A673 (cell line): ENCODE measurements around the gene ROS1. TPM values are rescaled to one million over a fixed set of nuclear protein-coding genes. Genes with fewer than 3 reads are reported as not detected.
A peak's percentile ranks its signal among the peaks of the same experiment; 100 is the strongest.

ENCODE experiments used
- BruUV-seq: library from RNA; stranded (reverse); fragments of 400-500 nt; replicated peaks from 2 replicates; lab custom pipeline; 2021; lab: Mats Ljungman, UMichigan
- CTCF ChIA-PET: fragments of 300-600 bp; sonication (Branson Sonifier 250); formaldehyde crosslinking; loops from one replicate; lab custom pipeline; 2022; ENCODE audit warnings: antibody characterized with exemption; lab: Charles Lee
- POLR2A ChIA-PET: fragments of 300-600 bp; sonication (Branson Sonifier 250); formaldehyde crosslinking; loops from one replicate; lab custom pipeline; 2022; ENCODE audit warnings: antibody characterized with exemption; ENCODE audit not compliant: low non-redundant PET; lab: Charles Lee
- DNase-seq: peaks from one replicate; pipeline ENCODE4 v3.0.0-alpha.2; 2015; ENCODE audit warnings: low spot score
- H3K27ac ChIP-seq: fragments of 200-600 bp; sonication (generic); 2 replicates; pipeline ENCODE4 v1.5.1; 2016; ENCODE audit warnings: mixed run types, low read depth, mild to moderate bottlenecking, mixed read lengths, antibody characterized with exemption, low read length; ENCODE audit not compliant: poor library complexity, severe bottlenecking
- H3K27me3 ChIP-seq: fragments of 200-600 bp; sonication (generic); replicated peaks from 2 replicates; pipeline ENCODE4 v1.6.1; 2017; ENCODE audit warnings: mixed run types, low read depth, mild to moderate bottlenecking, mixed read lengths, antibody characterized with exemption, low read length; ENCODE audit not compliant: insufficient read depth, poor library complexity
- H3K36me3 ChIP-seq: fragments of 200-600 bp; sonication (generic); 2 replicates; pipeline ENCODE4 v1.6.1; 2016; ENCODE audit warnings: mixed run types, mild to moderate bottlenecking, mixed read lengths, antibody characterized with exemption, low read length; ENCODE audit not compliant: insufficient read depth, poor library complexity, severe bottlenecking
- H3K4me1 ChIP-seq: fragments of 200-600 bp; sonication (generic); 2 replicates; pipeline ENCODE4 v1.6.1; 2017; ENCODE audit warnings: mixed run types, mild to moderate bottlenecking, mixed read lengths, antibody characterized with exemption, low read length; ENCODE audit not compliant: insufficient read depth, poor library complexity, severe bottlenecking
- H3K4me3 ChIP-seq: fragments of 200-600 bp; sonication (generic); 2 replicates; pipeline ENCODE4 v1.5.1; 2016; ENCODE audit warnings: low read depth, mixed run types, mild to moderate bottlenecking, mixed read lengths, low read length; ENCODE audit not compliant: poor library complexity, severe bottlenecking
- H3K9me3 ChIP-seq: fragments of 200-600 bp; sonication (generic); 2 replicates; pipeline ENCODE4 v1.6.1; 2016; ENCODE audit warnings: mixed run types, low read depth, mild to moderate bottlenecking, mixed read lengths, antibody characterized with exemption, low read length; ENCODE audit not compliant: poor library complexity, severe bottlenecking
- EZH2 ChIP-seq: fragments of 200-600 bp; sonication (generic); IDR thresholded peaks from 2 replicates; pipeline ENCODE4 v1.6.1; 2017; ENCODE audit warnings: borderline replicate concordance, low read depth, mild to moderate bottlenecking, mixed read lengths, antibody characterized with exemption, low read length; ENCODE audit not compliant: poor library complexity, severe bottlenecking
- intact Hi-C: fragments of 100-400 bp; cut with micrococcal nuclease; formaldehyde crosslinking; loops from one replicate; pipeline ENCODE4 v1.10.0; 2022; ENCODE audit not compliant: unreplicated experiment
- total RNA-seq: library from RNA; stranded (reverse); gene quantifications from 2 replicates; pipeline ENCODE4 v1.2.3, GENCODE V29; 2021
- TF ChIP-seq, protein P1 (sequence below): fragments of 300-800, 200-600 bp; sonication (generic); conservative IDR thresholded peaks from 2 replicates; pipeline ENCODE4 v1.5.1; 2017; ENCODE audit warnings: low read depth, mild to moderate bottlenecking, antibody characterized with exemption, low read length, moderate library complexity, mixed read lengths

Gene ROS1
- total RNA-seq, 1 experiment from 2014 or later = not detected

GRCh38 chr6:117352466-117353081 is 73.2 kb downstream of the ROS1 start:
- H3K36me3 ChIP-seq = no peaks in the 10 kb centered on the region
- TF ChIP-seq, protein P1, sequence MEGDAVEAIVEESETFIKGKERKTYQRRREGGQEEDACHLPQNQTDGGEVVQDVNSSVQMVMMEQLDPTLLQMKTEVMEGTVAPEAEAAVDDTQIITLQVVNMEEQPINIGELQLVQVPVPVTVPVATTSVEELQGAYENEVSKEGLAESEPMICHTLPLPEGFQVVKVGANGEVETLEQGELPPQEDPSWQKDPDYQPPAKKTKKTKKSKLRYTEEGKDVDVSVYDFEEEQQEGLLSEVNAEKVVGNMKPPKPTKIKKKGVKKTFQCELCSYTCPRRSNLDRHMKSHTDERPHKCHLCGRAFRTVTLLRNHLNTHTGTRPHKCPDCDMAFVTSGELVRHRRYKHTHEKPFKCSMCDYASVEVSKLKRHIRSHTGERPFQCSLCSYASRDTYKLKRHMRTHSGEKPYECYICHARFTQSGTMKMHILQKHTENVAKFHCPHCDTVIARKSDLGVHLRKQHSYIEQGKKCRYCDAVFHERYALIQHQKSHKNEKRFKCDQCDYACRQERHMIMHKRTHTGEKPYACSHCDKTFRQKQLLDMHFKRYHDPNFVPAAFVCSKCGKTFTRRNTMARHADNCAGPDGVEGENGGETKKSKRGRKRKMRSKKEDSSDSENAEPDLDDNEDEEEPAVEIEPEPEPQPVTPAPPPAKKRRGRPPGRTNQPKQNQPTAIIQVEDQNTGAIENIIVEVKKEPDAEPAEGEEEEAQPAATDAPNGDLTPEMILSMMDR = peak; percentile 45; the same call in 1 of the 2 replicates
- no peak for TF ChIP-seq EZH2
- H3K27ac ChIP-seq = no peak overlapping the region
- H3K9me3 ChIP-seq = no peaks in the 10 kb centered on the region
- CTCF ChIA-PET = no interaction called here
- peak; percentile 1 for DNase-seq
- peaks cover 22% of the 10 kb centered on the region for H3K27me3 ChIP-seq
- POLR2A ChIA-PET = no interaction called here
- no peak overlapping the region for H3K4me3 ChIP-seq
- intact Hi-C loops = no loop called here
- BruUV-seq = no TSS peak
- no peaks in the 10 kb centered on the region for H3K4me1 ChIP-seq

DNA sequence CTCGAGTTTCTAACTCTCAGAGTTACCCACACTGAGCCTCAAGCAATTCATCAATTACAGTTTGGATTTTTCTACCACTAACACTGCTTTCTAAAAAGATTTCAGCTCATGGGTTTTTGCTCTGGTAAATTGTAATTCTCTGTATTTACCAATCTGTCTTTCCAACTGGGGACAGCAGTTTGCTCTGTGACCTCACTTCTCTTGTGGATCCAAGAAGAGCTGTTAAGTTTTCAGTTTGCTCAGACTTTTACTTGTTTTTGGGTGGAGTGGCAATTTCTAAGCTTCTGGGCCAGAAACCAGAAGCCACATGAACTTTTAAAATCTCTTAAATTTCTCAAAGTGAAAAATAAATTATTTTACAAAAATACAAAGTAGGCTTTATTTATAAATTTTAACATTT is 74.2 kb downstream of the ROS1 start:
- CTCF ChIA-PET = no interaction called here
- POLR2A ChIA-PET = no interaction called here
- peaks cover 22% of the 10 kb centered on the region for H3K27me3 ChIP-seq
- H3K4me1 ChIP-seq = no peaks in the 10 kb centered on the region
- no TSS peak for BruUV-seq
- H3K27ac ChIP-seq = no peak overlapping the region
- H3K36me3 ChIP-seq = no peaks in the 10 kb centered on the region
- TF ChIP-seq EZH2 = no peak
- H3K4me3 ChIP-seq = no peak overlapping the region
- no peak for DNase-seq
- H3K9me3 ChIP-seq = no peaks in the 10 kb centered on the region
- intact Hi-C loops = no loop called here

DNA sequence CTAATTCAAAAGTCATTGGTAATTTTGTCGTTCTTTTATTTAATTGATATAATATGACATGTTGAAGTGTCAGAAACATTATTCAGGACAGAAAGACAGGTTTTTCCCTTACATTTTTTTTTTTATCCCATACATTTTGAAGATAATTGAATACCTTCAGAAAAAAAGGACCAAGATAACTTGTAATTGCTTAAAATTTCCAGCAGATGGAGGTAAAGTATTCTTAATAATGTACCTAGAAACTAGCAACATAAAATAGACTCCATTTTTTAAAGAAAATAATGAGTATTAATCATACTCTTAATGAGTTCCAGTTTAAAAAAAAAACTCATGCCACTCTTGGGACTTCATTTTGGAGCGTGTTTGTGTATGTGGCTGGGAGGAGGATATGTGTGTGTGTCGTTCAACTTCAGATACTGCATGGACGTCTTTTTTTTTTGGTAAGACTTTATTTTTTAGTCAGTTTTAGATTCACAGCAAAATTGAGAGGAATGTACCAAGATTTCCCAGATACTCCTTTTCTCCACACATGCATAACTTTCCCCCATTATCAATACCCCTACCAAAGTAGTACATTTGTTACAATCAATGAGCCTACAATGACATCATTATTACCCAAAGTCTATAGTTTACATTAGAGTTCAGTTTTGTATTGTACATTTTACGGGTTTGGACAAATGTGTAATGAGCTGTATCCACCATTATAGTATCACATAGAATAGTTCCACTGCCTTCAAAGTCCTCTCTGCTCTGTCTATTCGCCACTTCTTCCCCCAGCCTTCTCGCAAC is 79.4 kb downstream of the ROS1 start:
- DNase-seq = peak; percentile 39
- Histone ChIP-seq H3K4me3 (no peak overlapping the region), H3K27me3 (peaks cover 22% of the 10 kb centered on the region), H3K27ac (no peak overlapping the region), H3K4me1 (no peaks in the 10 kb centered on the region), H3K9me3 (no peaks in the 10 kb centered on the region), H3K36me3 (no peaks in the 10 kb centered on the region)
- TF ChIP-seq, protein P1 = peak; percentile 59; the same call in 1 of the 2 replicates
- no peak for TF ChIP-seq EZH2
- CTCF ChIA-PET = interaction anchor here (0.7 kb wide), 1 partner anchor 445 kb away, joined by 5 read pairs; no protein-coding TSS in a partner anchor
- intact Hi-C loops = loop anchor here (1.0 to 10.0 kb wide), 4 partner anchors 210 to 918 kb away; no protein-coding TSS in a partner anchor
- BruUV-seq = no TSS peak
- POLR2A ChIA-PET = no interaction called here
